GM19395 (cell line): Measurements from ENCODE around the gene NACA2.
"Not testable (repeated sequence)": the region's sequence is repeated elsewhere in the genome, so short reads cannot be mapped to it uniquely, and the experiment has no call there.

ENCODE experiments used
- ATAC-seq: cut with Tn5 transposase; IDR thresholded peaks from one replicate; pipeline ENCODE4 v1.9.1; 2021; ENCODE audit warnings: mild to moderate bottlenecking, moderate library complexity; ENCODE audit not compliant: unreplicated experiment

The NACA2 gene

DNA sequence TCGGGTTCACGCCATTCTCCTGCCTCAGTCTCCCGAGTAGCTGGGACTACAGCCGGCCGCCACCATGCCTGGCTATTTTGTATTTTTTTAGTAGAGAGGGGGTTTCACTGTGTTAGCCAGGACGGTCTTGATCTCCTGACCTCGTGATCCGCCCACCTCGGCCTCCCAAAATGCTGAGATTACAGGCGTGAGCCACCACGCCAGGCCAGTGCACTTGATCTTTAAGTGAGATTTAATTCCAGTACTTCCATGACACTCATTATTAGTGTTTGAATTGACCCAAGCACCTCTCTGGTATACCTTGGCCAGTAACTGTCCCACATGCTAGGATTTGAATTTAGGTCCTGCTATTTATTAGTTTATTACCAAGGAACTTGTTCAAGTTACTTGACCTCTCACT is 38.5 kb downstream of the NACA2 start:
- ATAC-seq = not testable (repeated sequence)

DNA sequence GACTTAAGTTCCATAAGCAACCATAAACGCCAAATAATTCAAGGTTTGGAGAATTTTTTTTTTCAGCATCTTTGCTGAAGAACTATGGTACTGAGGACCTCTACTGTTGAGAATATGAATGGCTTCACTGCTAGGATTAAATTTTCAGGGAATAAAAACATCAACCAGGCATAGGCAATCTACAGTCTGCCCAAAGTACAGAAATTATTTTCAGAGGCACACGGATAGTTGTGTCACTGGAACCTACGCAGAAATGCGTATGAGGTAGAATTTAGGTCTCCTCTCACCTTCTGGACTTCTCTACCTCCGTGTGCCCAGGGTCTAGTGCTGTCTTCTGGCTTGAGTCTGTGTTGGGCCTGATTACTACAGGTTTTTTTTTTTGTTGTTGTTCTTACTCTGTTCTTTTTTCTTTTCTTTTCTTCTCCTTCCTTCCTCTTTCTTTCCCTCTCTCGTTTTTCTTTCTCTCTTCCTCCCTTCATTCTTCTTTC is 39.7 kb downstream of the NACA2 start:
- no peak for ATAC-seq

DNA sequence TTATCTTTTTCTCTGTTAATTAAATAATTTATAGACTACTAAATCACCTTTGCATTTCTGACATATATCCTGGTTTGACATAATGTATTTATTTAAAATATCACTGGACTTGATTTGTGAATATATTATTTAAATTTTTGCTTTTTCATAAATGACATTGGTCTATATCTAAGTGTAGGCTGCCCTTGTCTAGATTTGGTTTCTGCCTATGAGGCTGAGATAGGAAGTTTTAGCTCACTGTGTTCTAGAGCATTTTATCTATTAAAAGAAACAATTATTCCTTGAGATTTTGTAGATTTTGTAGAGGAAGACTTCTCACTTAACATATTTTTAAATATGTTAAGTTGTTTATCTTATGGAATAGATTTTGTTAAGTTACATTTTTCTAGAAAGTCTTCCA is 43.9 kb downstream of the NACA2 start:
- no peak for ATAC-seq

DNA sequence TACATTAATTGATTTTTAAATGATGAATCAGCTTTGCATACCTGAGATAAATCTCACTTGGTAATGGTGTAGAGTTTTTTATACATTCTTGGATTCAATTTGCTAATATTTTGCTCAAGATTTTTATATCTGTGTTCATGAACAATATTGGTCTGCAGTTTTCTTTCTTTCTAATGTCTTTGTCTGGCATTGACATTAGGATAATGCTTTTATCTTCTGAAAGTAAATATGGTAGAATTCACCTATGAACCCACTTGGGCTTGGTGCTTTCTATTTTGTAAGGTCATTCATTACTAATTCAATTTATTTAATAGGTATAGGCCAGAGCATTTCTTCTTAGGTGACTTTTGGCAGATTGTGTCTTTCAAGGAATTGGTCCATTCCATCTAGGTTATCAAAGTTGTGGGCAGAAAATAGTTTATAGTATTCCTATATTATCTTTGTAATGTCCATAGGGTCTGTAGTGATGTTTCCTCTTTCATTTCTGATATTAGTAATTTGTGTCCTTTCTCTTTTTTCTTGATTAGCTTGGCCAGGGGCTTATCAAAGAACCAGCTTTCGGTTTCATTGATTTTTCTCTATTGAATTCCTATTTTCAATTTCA is 45.6 kb downstream of the NACA2 start:
- ATAC-seq = no peak

DNA sequence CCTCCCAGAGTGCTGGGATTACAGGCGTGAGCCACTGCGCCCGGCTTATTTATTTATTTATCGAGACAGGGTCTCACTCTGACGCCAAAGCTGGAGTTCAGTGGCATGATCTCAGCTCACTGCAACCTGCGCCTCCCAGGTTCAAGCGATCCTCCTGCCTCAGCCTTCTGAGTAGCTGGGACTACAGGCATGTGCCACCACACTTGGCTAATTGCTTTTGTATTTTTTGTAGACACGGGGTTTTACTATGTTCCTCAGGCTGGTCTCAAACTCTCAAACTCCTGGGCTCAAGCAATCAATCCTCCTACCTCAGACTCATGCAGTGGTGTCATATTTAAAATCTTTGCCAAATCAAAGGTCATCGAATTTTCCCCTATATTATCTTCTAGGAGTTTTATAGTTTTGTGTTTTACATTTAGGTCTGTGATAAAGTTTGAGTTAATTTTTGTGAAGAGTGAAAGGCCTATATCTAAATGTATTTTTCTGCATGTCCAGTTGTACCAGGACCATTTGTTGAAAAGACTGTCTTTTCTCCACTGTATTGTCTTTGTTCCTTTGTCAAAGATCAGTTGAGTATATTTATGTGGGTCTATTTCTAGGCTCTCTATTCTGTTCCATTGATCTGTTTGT is 47.1 kb downstream of the NACA2 start:
- no peak for ATAC-seq

DNA sequence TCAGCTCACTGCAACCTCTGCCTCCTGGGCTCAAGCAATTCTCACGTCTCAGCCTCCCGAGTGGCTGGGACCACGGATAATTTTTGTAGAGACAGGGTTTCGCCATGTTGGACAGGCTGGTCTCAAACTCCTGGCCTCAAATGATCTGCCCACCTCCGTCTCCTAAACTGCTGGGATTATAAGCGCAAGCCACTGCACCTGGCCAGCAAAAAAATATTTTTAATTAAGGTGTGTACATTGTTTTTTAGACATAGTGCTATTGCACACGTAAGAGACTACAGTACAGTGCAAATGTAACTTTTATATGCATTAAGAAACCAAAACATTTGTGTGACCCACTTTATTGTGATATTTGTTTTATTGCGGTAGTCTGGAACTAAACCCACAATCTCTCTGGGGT is 49.0 kb downstream of the NACA2 start:
- ATAC-seq = no peak

DNA sequence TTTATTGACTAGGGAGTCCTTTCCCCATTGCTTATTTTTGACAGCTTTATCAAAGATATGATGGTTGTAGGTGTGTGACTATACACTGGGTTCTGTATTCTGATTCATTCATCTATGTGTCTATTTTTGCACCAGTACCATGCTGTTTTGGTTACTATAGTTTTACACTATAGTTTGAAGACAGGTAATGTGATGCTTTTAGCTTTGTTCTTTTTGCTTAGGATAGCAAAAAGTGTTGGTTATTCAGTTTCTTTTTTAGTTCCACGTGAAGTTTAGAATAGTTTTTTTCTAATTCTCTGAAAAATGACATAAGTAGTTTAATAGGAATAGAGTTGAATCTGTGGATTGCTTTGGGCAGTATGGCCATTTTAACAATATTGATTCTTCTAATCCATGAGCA is 50.1 kb downstream of the NACA2 start:
- no peak for ATAC-seq
